Gastroesophageal sphincter (tissue), 4 donors: ENCODE results near the gene EEF2K. TPM values are rescaled to one million over a fixed set of nuclear protein-coding genes. Genes with fewer than 3 reads are reported as not detected.

Experiments used
- ATAC-seq: fragments of 150-250 bp; one replicate; pipeline ENCODE4 v1.9.1; 2016; ENCODE audit warnings: mild to moderate bottlenecking, moderate library complexity
- H3K27ac ChIP-seq, 4 donors: fragments of 200-600 bp; sonication (generic) in 3 of 4; 1 replicate in 3 of 4; 2 replicates in 1 of 4; pipeline ENCODE4 v1.5.1; 2016 to 2019
- H3K27me3 ChIP-seq: fragments of 200-600 bp; sonication (generic); one replicate; pipeline ENCODE4 v1.5.1; 2019
- H3K36me3 ChIP-seq, 2 donors: fragments of 200-600 bp; sonication (generic); one replicate each; pipeline ENCODE4 v1.5.1; 2019; ENCODE audit warnings: control low read depth in 1 of 2
- H3K4me1 ChIP-seq, 3 donors: fragments of 200-600 bp; sonication (generic); 1 replicate in 2 of 3; 2 replicates in 1 of 3; pipeline ENCODE4 v1.5.1; 2016 to 2019; ENCODE audit warnings: control low read depth in 2 of 3
- H3K4me3 ChIP-seq, 2 donors: fragments of 200-600 bp; sonication (generic); one replicate each; pipeline ENCODE4 v1.5.1; 2019; ENCODE audit warnings: mild to moderate bottlenecking in 1 of 2, moderate library complexity in 1 of 2
- H3K9me3 ChIP-seq, 3 donors: fragments of 200-600 bp; sonication (generic); one replicate each; pipeline ENCODE4 v1.5.1; 2017 to 2019; ENCODE audit warnings: control low read depth in 2 of 3
- EP300 ChIP-seq: sonication (generic); formaldehyde crosslinking; IDR thresholded peaks from one replicate; pipeline ENCODE4 v1.6.1; 2017; ENCODE audit warnings: antibody characterized with exemption, mild to moderate bottlenecking
- POLR2A ChIP-seq, 2 donors: fragments of 450-650 bp; IDR thresholded peaks; one replicate each; pipeline ENCODE4 v1.6.1; 2017; ENCODE audit warnings: antibody characterized with exemption in 2 of 2, mild to moderate bottlenecking in 2 of 2, moderate library complexity in 1 of 2
- POLR2AphosphoS5 ChIP-seq: sonication (generic); formaldehyde crosslinking; IDR thresholded peaks from one replicate; pipeline ENCODE4 v1.6.1; 2017; ENCODE audit warnings: antibody characterized with exemption
- WGBS, 2 donors: methylation state at CpG; one replicate each; pipeline ENCODE4 v1.1.5; 2018; ENCODE audit warnings: low coverage in 1 of 2; 5-methylcytosine and 5-hydroxymethylcytosine counted together
- total RNA-seq, 4 donors: library from RNA; depleted of rRNA; stranded (reverse); fragments of >200 nt; gene quantifications; one replicate each; pipeline ENCODE4 v1.1.0, GENCODE V29; 2016
- TF ChIP-seq, protein P1 (sequence below), 4 experiments: fragments of 200-600 bp in 2 of 4; fragments of 450-650 bp in 2 of 4; sonication (generic) in 1 of 4; IDR thresholded peaks; one replicate each; pipeline ENCODE4 v1.5.1; 2017 to 2019; ENCODE audit warnings: antibody characterized with exemption in 4 of 4, mild to moderate bottlenecking in 2 of 4, moderate library complexity in 2 of 4

The EEF2K gene
- total RNA-seq, 4 donors from 2014 or later: 31.3 to 38.9 (median 34.8) TPM

DNA sequence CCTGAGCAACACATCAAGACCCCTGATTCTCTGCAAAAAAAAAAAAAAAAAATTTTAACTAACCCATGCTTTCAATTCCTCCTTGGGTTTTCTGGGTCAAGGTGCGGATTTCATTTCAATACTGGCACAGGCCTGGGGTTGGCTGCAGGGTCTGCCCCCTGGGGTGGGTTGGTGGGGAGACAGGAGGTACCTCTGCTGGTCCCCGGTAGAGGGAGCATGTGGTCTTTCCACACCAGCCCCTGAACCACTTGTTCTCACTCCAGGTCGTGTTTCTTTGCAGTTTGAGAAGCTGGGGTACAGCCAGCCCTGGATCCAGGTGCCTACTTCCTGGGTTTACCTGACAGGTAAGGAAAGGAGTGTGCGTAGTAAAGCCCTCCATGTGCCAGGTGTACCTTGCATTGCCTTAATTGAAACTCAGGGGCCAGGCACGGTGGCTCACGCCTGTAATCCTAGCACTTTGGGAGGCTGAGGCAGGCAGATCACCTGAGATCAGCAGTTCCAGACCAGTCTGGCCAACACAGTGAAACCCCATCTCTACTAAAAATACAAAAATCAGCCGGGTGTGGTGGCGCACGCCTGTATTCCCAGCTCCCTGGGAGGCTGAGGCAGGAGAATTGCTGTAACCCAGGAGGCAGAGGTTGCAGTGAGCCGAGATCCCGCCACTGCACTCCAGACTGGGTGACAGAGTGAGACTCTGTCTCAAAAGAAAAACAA, 22.0 kb upstream of the EEF2K start:
- Histone ChIP-seq H3K27me3 (no peaks in the 10 kb centered on the region), H3K9me3 (no peaks in the 10 kb centered on the region), H3K36me3 (no peaks in the 10 kb centered on the region), H3K27ac (no peak overlapping the region), H3K4me1 (peaks cover 0 to 10% (median 3%) of the 10 kb centered on the region in 3 donors), H3K4me3 (no peak overlapping the region)
- 95% methylated on average over 4 of the region's 11 CpGs; no CpG with 5 or more reads in 1 of the 2 donors for WGBS, 2 donors
- ATAC-seq: no peak
- TF ChIP-seq EP300 (no peak), POLR2A (IDR thresholded peaks at IDR 0.05) (no peak), POLR2AphosphoS5 (no peak)
- TF ChIP-seq, protein P1, sequence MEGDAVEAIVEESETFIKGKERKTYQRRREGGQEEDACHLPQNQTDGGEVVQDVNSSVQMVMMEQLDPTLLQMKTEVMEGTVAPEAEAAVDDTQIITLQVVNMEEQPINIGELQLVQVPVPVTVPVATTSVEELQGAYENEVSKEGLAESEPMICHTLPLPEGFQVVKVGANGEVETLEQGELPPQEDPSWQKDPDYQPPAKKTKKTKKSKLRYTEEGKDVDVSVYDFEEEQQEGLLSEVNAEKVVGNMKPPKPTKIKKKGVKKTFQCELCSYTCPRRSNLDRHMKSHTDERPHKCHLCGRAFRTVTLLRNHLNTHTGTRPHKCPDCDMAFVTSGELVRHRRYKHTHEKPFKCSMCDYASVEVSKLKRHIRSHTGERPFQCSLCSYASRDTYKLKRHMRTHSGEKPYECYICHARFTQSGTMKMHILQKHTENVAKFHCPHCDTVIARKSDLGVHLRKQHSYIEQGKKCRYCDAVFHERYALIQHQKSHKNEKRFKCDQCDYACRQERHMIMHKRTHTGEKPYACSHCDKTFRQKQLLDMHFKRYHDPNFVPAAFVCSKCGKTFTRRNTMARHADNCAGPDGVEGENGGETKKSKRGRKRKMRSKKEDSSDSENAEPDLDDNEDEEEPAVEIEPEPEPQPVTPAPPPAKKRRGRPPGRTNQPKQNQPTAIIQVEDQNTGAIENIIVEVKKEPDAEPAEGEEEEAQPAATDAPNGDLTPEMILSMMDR (IDR thresholded peaks at IDR 0.05): no peak

- ATAC-seq: no peak
- Histone ChIP-seq H3K27me3 (no peaks in the 10 kb centered on the region), H3K27ac (no peak overlapping the region), H3K4me1 (peaks cover 0 to 15% (median 6%) of the 10 kb centered on the region in 3 donors), H3K9me3 (no peaks in the 10 kb centered on the region), H3K4me3 (no peak overlapping the region), H3K36me3 (no peaks in the 10 kb centered on the region)
- TF ChIP-seq, protein P1 (IDR thresholded peaks at IDR 0.05): no peak
- TF ChIP-seq POLR2A (IDR thresholded peaks at IDR 0.05) (no peak), POLR2AphosphoS5 (no peak)
- no CpG with 5 or more reads among the region's 6 CpGs for WGBS, 2 donors
These were observed 21.5 kb upstream of the EEF2K start for GRCh38 chr16:22184615-22184968.

- no peaks in the 10 kb centered on the region for H3K9me3 ChIP-seq
- no peaks in the 10 kb centered on the region for H3K36me3 ChIP-seq
- no peak for ATAC-seq
- peaks cover 0 to 23% (median 11%) of the 10 kb centered on the region in 3 donors for H3K4me1 ChIP-seq
- no peaks in the 10 kb centered on the region for H3K27me3 ChIP-seq
- TF ChIP-seq, protein P1 (IDR thresholded peaks at IDR 0.05): no peak
- WGBS, 2 donors: 80% methylated on average over 1 of the region's 3 CpGs; no CpG with 5 or more reads in 1 of the 2 donors
- no peak overlapping the region for H3K4me3 ChIP-seq
- no peak overlapping the region for H3K27ac ChIP-seq
These were observed 19.6 kb upstream of the EEF2K start for GRCh38 chr16:22186517-22186916.

GRCh38 chr16:22188267-22188594, 17.8 kb upstream of the EEF2K start:
- TF ChIP-seq EP300 (no peak), POLR2A (IDR thresholded peaks at IDR 0.05) (no peak), POLR2AphosphoS5 (no peak)
- TF ChIP-seq, protein P1 (IDR thresholded peaks at IDR 0.05): no peak
- WGBS, 2 donors: 73 to 79% methylated on average over 2 of the region's 2 CpGs
- ATAC-seq: no peak
- Histone ChIP-seq H3K4me3 (no peak overlapping the region), H3K9me3 (no peaks in the 10 kb centered on the region), H3K4me1 (peaks cover 0 to 40% (median 11%) of the 10 kb centered on the region in 3 donors), H3K27me3 (no peaks in the 10 kb centered on the region), H3K27ac (peak overlapping the region in 3 of 4 donors; percentile 91 to 98 (median 95)), H3K36me3 (no peaks in the 10 kb centered on the region)
